ENCODE measurements around the gene GFOD1.

DNA sequence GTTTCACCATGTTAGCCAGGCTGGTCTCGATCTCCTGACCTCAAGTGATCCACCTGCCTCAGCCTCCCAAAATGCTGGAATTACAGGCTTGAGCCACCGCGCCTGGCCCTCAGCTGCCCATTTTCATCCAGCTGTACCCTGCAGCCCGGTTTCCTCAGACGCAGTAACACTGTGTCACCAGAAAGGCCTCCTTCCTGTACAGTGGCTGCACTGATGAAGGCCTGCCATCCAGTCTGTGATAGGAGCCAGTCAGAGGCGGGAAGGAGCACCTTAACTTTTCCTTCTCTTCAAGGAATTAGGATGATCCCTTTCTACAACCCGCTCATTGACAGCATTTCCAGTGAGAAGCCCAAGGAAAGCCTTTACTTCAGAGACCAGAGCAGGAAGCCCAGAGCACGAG is 75.9 kb downstream of the GFOD1 start:
- TF ChIP-seq, protein P1, sequence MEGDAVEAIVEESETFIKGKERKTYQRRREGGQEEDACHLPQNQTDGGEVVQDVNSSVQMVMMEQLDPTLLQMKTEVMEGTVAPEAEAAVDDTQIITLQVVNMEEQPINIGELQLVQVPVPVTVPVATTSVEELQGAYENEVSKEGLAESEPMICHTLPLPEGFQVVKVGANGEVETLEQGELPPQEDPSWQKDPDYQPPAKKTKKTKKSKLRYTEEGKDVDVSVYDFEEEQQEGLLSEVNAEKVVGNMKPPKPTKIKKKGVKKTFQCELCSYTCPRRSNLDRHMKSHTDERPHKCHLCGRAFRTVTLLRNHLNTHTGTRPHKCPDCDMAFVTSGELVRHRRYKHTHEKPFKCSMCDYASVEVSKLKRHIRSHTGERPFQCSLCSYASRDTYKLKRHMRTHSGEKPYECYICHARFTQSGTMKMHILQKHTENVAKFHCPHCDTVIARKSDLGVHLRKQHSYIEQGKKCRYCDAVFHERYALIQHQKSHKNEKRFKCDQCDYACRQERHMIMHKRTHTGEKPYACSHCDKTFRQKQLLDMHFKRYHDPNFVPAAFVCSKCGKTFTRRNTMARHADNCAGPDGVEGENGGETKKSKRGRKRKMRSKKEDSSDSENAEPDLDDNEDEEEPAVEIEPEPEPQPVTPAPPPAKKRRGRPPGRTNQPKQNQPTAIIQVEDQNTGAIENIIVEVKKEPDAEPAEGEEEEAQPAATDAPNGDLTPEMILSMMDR (conservative IDR thresholded peaks at IDR 0.05; ENCODE audit: low read depth, low read length) = no peak
- no peak for TF ChIP-seq EZH2 (IDR thresholded peaks at IDR 0.05; ENCODE audit: borderline replicate concordance, low read depth, low read length, poor library complexity, severe bottlenecking)
